ENCODE data around the gene C1orf52. TPM values are rescaled to one million over a fixed set of nuclear protein-coding genes. Genes with fewer than 3 reads are reported as not detected.

C1orf52 gene
- total RNA-seq, 1 experiment from 2014 or later = 44.5 TPM

GRCh38 chr1:85240174-85240601, 19.3 kb downstream of the C1orf52 start (continued):
- TF ChIP-seq ZNF263 (CRISPR knock-in tag; IDR thresholded peaks at IDR 0.05; ENCODE audit: low read depth) = no peak
- no peak for TF ChIP-seq MLX (CRISPR knock-in tag; IDR thresholded peaks at IDR 0.05)
- no peak for TF ChIP-seq FOXK1 (CRISPR knock-in tag; IDR thresholded peaks at IDR 0.05)
- no peak for TF ChIP-seq TP53 (CRISPR knock-in tag; IDR thresholded peaks at IDR 0.05)
- no peak for TF ChIP-seq KAT7 (CRISPR knock-in tag; IDR thresholded peaks at IDR 0.05; ENCODE audit: borderline replicate concordance)
- TF ChIP-seq ZMAT4 (CRISPR knock-in tag; IDR thresholded peaks at IDR 0.05) = no peak
- no peak for TF ChIP-seq GTF2I (CRISPR knock-in tag; conservative IDR thresholded peaks at IDR 0.05)
- TF ChIP-seq AFF4 (CRISPR knock-in tag; IDR thresholded peaks at IDR 0.05; ENCODE audit: borderline replicate concordance) = no peak
- TF ChIP-seq ESRRA (CRISPR knock-in tag; IDR thresholded peaks at IDR 0.05; ENCODE audit: borderline replicate concordance) = no peak
- TF ChIP-seq ZNF232 (CRISPR knock-in tag; IDR thresholded peaks at IDR 0.05) = no peak
- no peak for TF ChIP-seq TCF7 (CRISPR knock-in tag; IDR thresholded peaks at IDR 0.05; ENCODE audit: low read depth)

- peaks cover 11% of the 10 kb centered on the region for H3K4me1 Mint-ChIP-seq
- TF ChIP-seq ZNF423 (CRISPR knock-in tag; IDR thresholded peaks at IDR 0.05) = no peak
- TF ChIP-seq SP1 (CRISPR knock-in tag; conservative IDR thresholded peaks at IDR 0.05) = no peak
- TF ChIP-seq CREB1 (CRISPR knock-in tag; IDR thresholded peaks at IDR 0.05) = no peak
- no peak for TF ChIP-seq E2F5 (CRISPR knock-in tag; IDR thresholded peaks at IDR 0.05)
- TF ChIP-seq NR3C1 (CRISPR knock-in tag; conservative IDR thresholded peaks at IDR 0.05; ENCODE audit: low read depth) = no peak
- TF ChIP-seq ZMAT4 (CRISPR knock-in tag; IDR thresholded peaks at IDR 0.05) = no peak
- TF ChIP-seq ZNF416 (CRISPR knock-in tag; IDR thresholded peaks at IDR 0.05) = no peak
- TF ChIP-seq AR (CRISPR knock-in tag; IDR thresholded peaks at IDR 0.05) = no peak
- TF ChIP-seq ZNF263 (CRISPR knock-in tag; IDR thresholded peaks at IDR 0.05; ENCODE audit: low read depth) = no peak
- no peak for TF ChIP-seq CREM (CRISPR knock-in tag; IDR thresholded peaks at IDR 0.05)
- no peak for TF ChIP-seq HMGXB4 (CRISPR knock-in tag; IDR thresholded peaks at IDR 0.05)
- no peak for TF ChIP-seq ZNF232 (CRISPR knock-in tag; IDR thresholded peaks at IDR 0.05)
- TF ChIP-seq GRHL2 (CRISPR knock-in tag; IDR thresholded peaks at IDR 0.05; ENCODE audit: insufficient replicate concordance, severe bottlenecking) = no peak
- TF ChIP-seq GTF2I (CRISPR knock-in tag; conservative IDR thresholded peaks at IDR 0.05) = no peak
- TF ChIP-seq MYBL2 (CRISPR knock-in tag; IDR thresholded peaks at IDR 0.05) = no peak
- TF ChIP-seq ZSCAN18 (CRISPR knock-in tag; IDR thresholded peaks at IDR 0.05) = no peak
- no peak for TF ChIP-seq MLX (CRISPR knock-in tag; IDR thresholded peaks at IDR 0.05)
Observed at GRCh38 chr1:85237613-85238012, 21.8 kb downstream of the C1orf52 start.

More at GRCh38 chr1:85237613-85238012, 21.8 kb downstream of the C1orf52 start:
- DNase-seq (ENCODE audit: low spot score) (no peak), ATAC-seq (no peak)
- Mint-ChIP-seq H3K27ac (no peak overlapping the region), H3K4me3 (no peak overlapping the region), H3K9me3 (0 out of 2 replicates have a peak, but pooled peaks cover 3% of the 10 kb centered on the region), H3K27me3 (ENCODE audit: low read depth) (no peaks in the 10 kb centered on the region), H3K36me3 (no peaks in the 10 kb centered on the region)
- POLR2A ChIA-PET = no interaction called here
- CTCF ChIA-PET = no interaction called here
